Endodermal cell (in vitro differentiated cells): ENCODE results near the gene EIF4E1B. TPM values are rescaled to one million over a fixed set of nuclear protein-coding genes. Genes with fewer than 3 reads are reported as not detected.

Experiments used
- DNase-seq: peaks from one replicate; pipeline ENCODE4 v3.0.0-alpha.2; 2017
- H3K27ac ChIP-seq: 2 replicates; pipeline ENCODE4 v1.5.1; 2013; ENCODE audit warnings: mild to moderate bottlenecking, low read depth, low read length, moderate library complexity
- H3K27me3 ChIP-seq: 2 replicates; pipeline ENCODE4 v1.6.1; 2013; ENCODE audit warnings: mild to moderate bottlenecking, low read length, moderate library complexity; ENCODE audit not compliant: insufficient read depth, control insufficient read depth, poor library complexity, severe bottlenecking
- H3K36me3 ChIP-seq: 2 replicates; pipeline ENCODE4 v1.7.0; 2013; ENCODE audit warnings: mild to moderate bottlenecking, low read length, moderate library complexity; ENCODE audit not compliant: control insufficient read depth, insufficient read depth
- H3K4me1 ChIP-seq: one replicate; pipeline ENCODE4 v1.7.0; 2013; ENCODE audit warnings: low read length; ENCODE audit not compliant: control insufficient read depth, insufficient read depth
- H3K4me3 ChIP-seq: 2 replicates; pipeline ENCODE4 v1.5.1; 2013; ENCODE audit warnings: mild to moderate bottlenecking, low read length, moderate library complexity
- H3K9ac ChIP-seq: 2 replicates; pipeline ENCODE4 v1.6.1; 2013; ENCODE audit warnings: mild to moderate bottlenecking, low read length, moderate library complexity; ENCODE audit not compliant: poor library complexity, severe bottlenecking; ENCODE audit errors: extremely low read depth
- H3K9me3 ChIP-seq: 2 replicates; pipeline ENCODE4 v1.6.1; 2013; ENCODE audit warnings: mild to moderate bottlenecking, low read length, moderate library complexity; ENCODE audit not compliant: control insufficient read depth
- H3K27ac Mint-ChIP-seq: 2 replicates; pipeline ENCODE4 v1.8.0; 2020; ENCODE audit warnings: mixed read lengths
- H3K27me3 Mint-ChIP-seq: 2 replicates; pipeline ENCODE4 v1.8.0; 2021; ENCODE audit warnings: mild to moderate bottlenecking, mixed read lengths; ENCODE audit not compliant: insufficient read depth
- H3K36me3 Mint-ChIP-seq: 2 replicates; pipeline ENCODE4 v1.8.0; 2020; ENCODE audit warnings: low read depth, mixed read lengths
- H3K4me1 Mint-ChIP-seq: 2 replicates; pipeline ENCODE4 v1.8.0; 2020; ENCODE audit warnings: mixed read lengths
- H3K4me3 Mint-ChIP-seq: 2 replicates; pipeline ENCODE4 v1.8.0; 2020; ENCODE audit warnings: mild to moderate bottlenecking, moderate library complexity, mixed read lengths
- H3K9me3 Mint-ChIP-seq: 2 replicates; pipeline ENCODE4 v1.8.0; 2020; ENCODE audit warnings: mild to moderate bottlenecking, mixed read lengths
- WGBS, 2 experiments: methylation state at CpG; one replicate each; pipeline versions ENCODE4 v1.1.5 to v1.1.7; 2013; ENCODE audit warnings: missing lambda C conversion rate in 2 of 2, mixed read lengths in 1 of 2; ENCODE audit not compliant: insufficient coverage in 1 of 2, insufficient read length in 1 of 2; 5-methylcytosine and 5-hydroxymethylcytosine counted together
- total RNA-seq, 2 donors: library from RNA; stranded (reverse); fragmentation: NEBNext Ultra II Directional in 1 of 2; extraction: Animal tissue kit (Norgen Biotek cat#: 25700) in 1 of 2; gene quantifications; 2 replicates in 1 of 2; 3 replicates in 1 of 2; pipeline ENCODE4 v1.2.1, GENCODE V29; 2021
- TF ChIP-seq, protein P1 (sequence below): fragments of 200-600 bp; sonication (generic); conservative IDR thresholded peaks from 2 replicates; pipeline ENCODE4 v1.5.0; 2021; ENCODE audit warnings: antibody characterized with exemption, mild to moderate bottlenecking

Gene EIF4E1B
- total RNA-seq, 2 donors from 2014 or later: 1.4 to 2.0 TPM

DNA sequence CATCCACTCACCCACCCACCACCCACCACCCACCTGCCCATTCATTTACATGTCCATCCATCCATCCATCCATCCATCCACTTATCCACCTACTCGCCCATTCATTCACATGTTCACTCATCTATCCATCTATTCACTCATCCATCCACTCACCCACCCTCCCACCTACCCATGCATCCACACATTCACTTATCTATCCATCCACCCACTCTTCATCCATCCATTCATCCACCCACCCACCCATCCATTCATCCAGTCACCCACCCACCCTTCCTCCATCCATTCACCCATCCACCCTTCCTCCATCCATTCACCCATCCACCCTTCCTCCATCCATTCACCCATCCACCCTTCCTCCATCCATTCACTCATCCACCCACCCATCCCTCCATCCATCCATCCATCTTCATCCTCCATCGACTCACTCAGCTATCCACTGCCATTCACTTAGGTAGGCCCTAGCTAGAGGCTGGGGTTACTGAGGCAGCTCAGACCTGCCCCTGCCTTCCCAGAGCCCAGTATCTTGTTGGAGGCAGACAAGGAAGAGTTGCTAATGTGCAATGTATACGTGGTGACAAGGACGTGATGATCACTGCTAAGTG, 29.5 kb downstream of the EIF4E1B start:
- no peaks in the 10 kb centered on the region for H3K9me3 Mint-ChIP-seq

DNA sequence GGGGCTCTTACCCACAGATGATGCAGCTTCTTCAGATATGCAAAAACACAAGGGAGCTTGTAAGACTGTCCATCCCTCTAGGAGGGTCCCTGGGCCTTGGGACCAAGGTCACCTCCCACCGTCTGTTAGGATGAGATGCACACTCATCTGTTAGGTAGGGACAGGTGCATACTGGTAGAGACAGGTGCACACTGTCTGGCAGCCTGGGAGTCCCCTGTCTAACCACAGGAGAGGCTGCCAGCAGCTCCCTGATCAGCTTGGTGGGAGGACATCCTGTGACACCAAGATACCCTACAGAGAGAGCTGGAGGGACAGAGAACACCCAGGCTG, 30.0 kb downstream of the EIF4E1B start:
- no peaks in the 10 kb centered on the region for H3K4me1 ChIP-seq
- H3K27ac ChIP-seq: no peak overlapping the region
- Mint-ChIP-seq H3K9me3 (no peaks in the 10 kb centered on the region), H3K27ac (no peak overlapping the region), H3K4me1 (no peaks in the 10 kb centered on the region), H3K4me3 (no peak overlapping the region), H3K27me3 (no peaks in the 10 kb centered on the region), H3K36me3 (peaks cover 3% of the 10 kb centered on the region)
- TF ChIP-seq, protein P1, sequence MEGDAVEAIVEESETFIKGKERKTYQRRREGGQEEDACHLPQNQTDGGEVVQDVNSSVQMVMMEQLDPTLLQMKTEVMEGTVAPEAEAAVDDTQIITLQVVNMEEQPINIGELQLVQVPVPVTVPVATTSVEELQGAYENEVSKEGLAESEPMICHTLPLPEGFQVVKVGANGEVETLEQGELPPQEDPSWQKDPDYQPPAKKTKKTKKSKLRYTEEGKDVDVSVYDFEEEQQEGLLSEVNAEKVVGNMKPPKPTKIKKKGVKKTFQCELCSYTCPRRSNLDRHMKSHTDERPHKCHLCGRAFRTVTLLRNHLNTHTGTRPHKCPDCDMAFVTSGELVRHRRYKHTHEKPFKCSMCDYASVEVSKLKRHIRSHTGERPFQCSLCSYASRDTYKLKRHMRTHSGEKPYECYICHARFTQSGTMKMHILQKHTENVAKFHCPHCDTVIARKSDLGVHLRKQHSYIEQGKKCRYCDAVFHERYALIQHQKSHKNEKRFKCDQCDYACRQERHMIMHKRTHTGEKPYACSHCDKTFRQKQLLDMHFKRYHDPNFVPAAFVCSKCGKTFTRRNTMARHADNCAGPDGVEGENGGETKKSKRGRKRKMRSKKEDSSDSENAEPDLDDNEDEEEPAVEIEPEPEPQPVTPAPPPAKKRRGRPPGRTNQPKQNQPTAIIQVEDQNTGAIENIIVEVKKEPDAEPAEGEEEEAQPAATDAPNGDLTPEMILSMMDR: no peak
- no peak for DNase-seq
- no peak overlapping the region for H3K9ac ChIP-seq
- 18 to 33% methylated on average over 1 of the region's 1 CpG for WGBS, 2 experiments
- no peak overlapping the region for H3K4me3 ChIP-seq
- no peaks in the 10 kb centered on the region for H3K27me3 ChIP-seq
- peaks cover 5% of the 10 kb centered on the region for H3K36me3 ChIP-seq
- H3K9me3 ChIP-seq: no peaks in the 10 kb centered on the region

More for the DNA sequence above, 29.5 kb downstream of the EIF4E1B start:
- no peaks in the 10 kb centered on the region for H3K4me1 ChIP-seq
- H3K4me3 ChIP-seq: no peak overlapping the region
- peaks cover 5% of the 10 kb centered on the region for H3K36me3 ChIP-seq
- TF ChIP-seq, protein P1: no peak
- Mint-ChIP-seq H3K4me3 (no peak overlapping the region), H3K36me3 (peaks cover 8% of the 10 kb centered on the region), H3K27me3 (no peaks in the 10 kb centered on the region), H3K27ac (no peak overlapping the region), H3K4me1 (no peaks in the 10 kb centered on the region)
- H3K9ac ChIP-seq: no peak overlapping the region
- WGBS, 2 experiments: 67 to 78% methylated on average over 1 to 4 of the region's 4 CpGs
- H3K9me3 ChIP-seq: no peaks in the 10 kb centered on the region
- no peak for DNase-seq
- no peak overlapping the region for H3K27ac ChIP-seq
- no peaks in the 10 kb centered on the region for H3K27me3 ChIP-seq

DNA sequence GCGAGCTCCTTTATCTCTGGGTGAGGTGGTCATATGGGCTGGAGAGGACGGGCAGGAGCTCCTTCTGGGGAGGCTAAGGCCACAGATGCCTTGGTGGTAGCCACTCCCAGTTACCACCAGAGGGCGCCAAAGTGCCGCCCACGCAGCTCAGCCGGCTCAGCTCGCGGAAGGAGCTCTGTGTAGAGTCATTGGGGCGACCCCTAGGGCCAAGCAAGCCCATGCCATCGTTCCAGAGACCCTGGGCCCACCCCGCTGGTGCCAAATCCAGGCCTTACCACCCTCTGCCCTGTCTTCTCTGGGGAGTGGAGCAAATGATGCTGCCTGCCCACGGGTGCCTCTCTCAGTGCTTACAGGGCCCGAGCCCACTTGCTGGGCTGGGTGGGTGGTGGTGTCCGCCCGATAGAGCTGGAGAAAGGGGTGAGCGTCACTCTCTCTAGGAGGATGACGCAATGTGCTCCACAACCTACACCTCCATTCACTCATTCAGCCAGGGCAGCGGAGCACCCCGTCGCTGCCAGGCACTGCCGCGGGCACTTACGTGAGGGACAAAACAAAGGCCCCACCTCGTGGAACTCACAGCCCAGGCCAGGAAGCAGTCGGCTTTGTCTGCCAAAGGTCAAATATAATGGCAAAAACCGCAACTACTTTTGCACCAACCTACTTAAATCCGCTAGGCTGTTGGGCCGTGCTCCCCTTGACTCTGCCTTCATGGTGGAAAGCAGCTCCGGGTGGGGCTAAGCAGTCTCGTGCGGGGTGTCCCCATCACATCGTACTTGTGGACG, 30.6 kb downstream of the EIF4E1B start:
- Mint-ChIP-seq H3K4me3 (no peak overlapping the region), H3K36me3 (peaks cover 2% of the 10 kb centered on the region), H3K4me1 (no peaks in the 10 kb centered on the region), H3K27ac (no peak overlapping the region), H3K27me3 (no peaks in the 10 kb centered on the region), H3K9me3 (no peaks in the 10 kb centered on the region)
- 57 to 65% methylated on average over 25 to 33 of the region's 33 CpGs for WGBS, 2 experiments
- Histone ChIP-seq H3K27me3 (no peaks in the 10 kb centered on the region), H3K9me3 (no peaks in the 10 kb centered on the region), H3K4me3 (no peak overlapping the region), H3K9ac (no peak overlapping the region), H3K27ac (no peak overlapping the region), H3K4me1 (no peaks in the 10 kb centered on the region), H3K36me3 (peaks cover 5% of the 10 kb centered on the region)
- TF ChIP-seq, protein P1: peak; percentile 99
- peak; percentile 95 for DNase-seq
